ENCODE data around the gene CORIN. TPM values are rescaled to one million over a fixed set of nuclear protein-coding genes. Genes with fewer than 3 reads are reported as not detected.

The CORIN gene
- polyA plus RNA-seq, 1 donor from 2014 or later = 0.25 TPM

GRCh38 chr4:47606482-47606881 lies 231.4 kb downstream of the CORIN start:
- Histone ChIP-seq H3K27me3 (ENCODE audit: insufficient read depth, low read depth, low read length) (no peaks in the 10 kb centered on the region), H3K79me2 (replicated peaks; ENCODE audit: insufficient read depth, low read length) (no peaks in the 10 kb centered on the region), H3K9ac (ENCODE audit: low read length) (no peak overlapping the region), H2AFZ (ENCODE audit: low read depth, low read length) (no peak overlapping the region), H3F3A (ENCODE audit: insufficient read depth, low read length, poor library complexity, severe bottlenecking) (no peaks in the 10 kb centered on the region), H3K27ac (ENCODE audit: low read length) (no peak overlapping the region), H3K9me3 (ENCODE audit: low read length) (no peaks in the 10 kb centered on the region), H3K4me2 (ENCODE audit: low read length) (no peak overlapping the region), H4K20me1 (ENCODE audit: insufficient read depth) (no peaks in the 10 kb centered on the region), H3K36me3 (ENCODE audit: insufficient read depth, low read length) (no peaks in the 10 kb centered on the region), H3K9me2 (ENCODE audit: insufficient read depth, low read length) (no peaks in the 10 kb centered on the region), H3K4me3 (ENCODE audit: low read length) (no peak overlapping the region)
- TF ChIP-seq CTCF (IDR thresholded peaks at IDR 0.05; ENCODE audit: poor library complexity, severe bottlenecking) (no peak), EP300 (conservative IDR thresholded peaks at IDR 0.05; ENCODE audit: poor library complexity, severe bottlenecking) (no peak), SMC3 (conservative IDR thresholded peaks at IDR 0.05; ENCODE audit: poor library complexity) (no peak), REST (IDR thresholded peaks at IDR 0.05; ENCODE audit: borderline replicate concordance) (no peak), RAD21 (conservative IDR thresholded peaks at IDR 0.05) (no peak), EZH2 (IDR thresholded peaks at IDR 0.05; ENCODE audit: borderline replicate concordance, insufficient read depth, low read length, poor library complexity, severe bottlenecking) (no peak), MXI1 (conservative IDR thresholded peaks at IDR 0.05; ENCODE audit: poor library complexity, severe bottlenecking) (no peak), POLR2AphosphoS5 (IDR thresholded peaks at IDR 0.05) (no peak), TAF1 (IDR thresholded peaks at IDR 0.05; ENCODE audit: low read depth) (no peak)

GRCh38 chr4:47598896-47599295 lies 239.0 kb downstream of the CORIN start:
- Histone ChIP-seq H3K27me3 (ENCODE audit: insufficient read depth, low read depth, low read length) (no peaks in the 10 kb centered on the region), H3K9ac (ENCODE audit: low read length) (no peak overlapping the region), H3K9me3 (ENCODE audit: low read length) (no peaks in the 10 kb centered on the region), H3K9me2 (ENCODE audit: insufficient read depth, low read length) (no peaks in the 10 kb centered on the region), H3F3A (ENCODE audit: insufficient read depth, low read length, poor library complexity, severe bottlenecking) (no peaks in the 10 kb centered on the region), H2AFZ (ENCODE audit: low read depth, low read length) (no peak overlapping the region), H3K27ac (ENCODE audit: low read length) (no peak overlapping the region), H3K79me2 (replicated peaks; ENCODE audit: insufficient read depth, low read length) (no peaks in the 10 kb centered on the region), H4K20me1 (ENCODE audit: insufficient read depth) (no peaks in the 10 kb centered on the region), H3K4me3 (ENCODE audit: low read length) (no peak overlapping the region), H3K36me3 (ENCODE audit: insufficient read depth, low read length) (no peaks in the 10 kb centered on the region), H3K4me2 (ENCODE audit: low read length) (no peak overlapping the region)
- no peak for TF ChIP-seq TAF1 (IDR thresholded peaks at IDR 0.05; ENCODE audit: low read depth)
- no peak for TF ChIP-seq CTCF (IDR thresholded peaks at IDR 0.05; ENCODE audit: poor library complexity, severe bottlenecking)
- TF ChIP-seq EZH2 (IDR thresholded peaks at IDR 0.05; ENCODE audit: borderline replicate concordance, insufficient read depth, low read length, poor library complexity, severe bottlenecking) = no peak
- TF ChIP-seq POLR2AphosphoS5 (IDR thresholded peaks at IDR 0.05) = no peak
- no peak for TF ChIP-seq REST (IDR thresholded peaks at IDR 0.05; ENCODE audit: borderline replicate concordance)
- TF ChIP-seq MXI1 (conservative IDR thresholded peaks at IDR 0.05; ENCODE audit: poor library complexity, severe bottlenecking) = no peak
- TF ChIP-seq EP300 (conservative IDR thresholded peaks at IDR 0.05; ENCODE audit: poor library complexity, severe bottlenecking) = no peak
